Measurements from ENCODE around the gene MICA. TPM values are rescaled to one million over a fixed set of nuclear protein-coding genes. Genes with fewer than 3 reads are reported as not detected.

The MICA gene
- total RNA-seq, 2 donors from 2014 or later: 12.5 to 13.7 TPM

DNA sequence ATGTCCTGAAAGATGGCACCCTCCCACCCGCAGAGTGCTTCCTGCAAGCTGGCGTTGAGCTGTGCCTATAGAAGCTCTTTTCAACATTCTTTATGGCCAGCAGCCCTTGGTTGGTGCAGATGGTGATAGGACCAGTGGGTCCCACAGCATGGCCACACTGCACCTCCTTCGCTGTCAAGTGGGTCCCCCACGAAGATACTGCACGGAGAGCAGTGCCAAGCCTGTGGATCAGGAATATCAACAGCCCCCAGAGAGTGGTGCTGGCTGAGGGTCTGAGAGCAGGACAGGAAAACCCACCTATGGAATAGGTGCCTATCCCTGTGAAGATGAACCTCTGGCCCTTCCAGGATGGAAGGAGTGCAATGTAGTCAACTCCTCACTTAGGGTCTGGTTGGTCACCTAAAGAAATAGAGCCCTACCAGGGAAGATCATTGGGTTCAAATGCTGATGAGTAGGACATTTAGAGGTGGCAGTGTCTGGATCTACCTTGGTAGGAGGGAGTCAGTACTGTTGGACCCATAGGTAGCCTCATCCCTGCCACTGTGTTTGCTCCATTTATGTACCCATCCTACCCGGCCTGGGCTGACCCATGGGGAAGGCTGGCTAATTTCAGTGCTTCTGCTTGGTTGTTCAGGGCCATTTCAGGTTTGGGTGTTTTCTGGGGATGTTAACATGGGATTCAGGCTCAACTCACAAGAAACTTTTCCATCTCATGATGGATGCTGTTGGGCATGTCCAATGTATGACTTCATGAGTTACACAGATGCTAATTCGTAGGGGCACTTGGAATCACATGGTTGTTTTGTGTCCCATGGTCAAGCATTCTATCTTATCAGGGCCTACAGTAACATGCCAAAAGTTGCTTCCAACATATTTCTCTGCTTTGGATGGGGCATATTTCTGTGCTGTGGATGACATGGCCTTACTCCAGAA, 61.1 kb downstream of the MICA start:
- WGBS, 2 experiments (ENCODE audit: insufficient coverage in 1 of 2, insufficient read length in 1 of 2): 90 to 100% methylated on average over 4 to 7 of the region's 7 CpGs

More for the DNA sequence above, 61.1 kb downstream of the MICA start:
- TF ChIP-seq, protein P1, sequence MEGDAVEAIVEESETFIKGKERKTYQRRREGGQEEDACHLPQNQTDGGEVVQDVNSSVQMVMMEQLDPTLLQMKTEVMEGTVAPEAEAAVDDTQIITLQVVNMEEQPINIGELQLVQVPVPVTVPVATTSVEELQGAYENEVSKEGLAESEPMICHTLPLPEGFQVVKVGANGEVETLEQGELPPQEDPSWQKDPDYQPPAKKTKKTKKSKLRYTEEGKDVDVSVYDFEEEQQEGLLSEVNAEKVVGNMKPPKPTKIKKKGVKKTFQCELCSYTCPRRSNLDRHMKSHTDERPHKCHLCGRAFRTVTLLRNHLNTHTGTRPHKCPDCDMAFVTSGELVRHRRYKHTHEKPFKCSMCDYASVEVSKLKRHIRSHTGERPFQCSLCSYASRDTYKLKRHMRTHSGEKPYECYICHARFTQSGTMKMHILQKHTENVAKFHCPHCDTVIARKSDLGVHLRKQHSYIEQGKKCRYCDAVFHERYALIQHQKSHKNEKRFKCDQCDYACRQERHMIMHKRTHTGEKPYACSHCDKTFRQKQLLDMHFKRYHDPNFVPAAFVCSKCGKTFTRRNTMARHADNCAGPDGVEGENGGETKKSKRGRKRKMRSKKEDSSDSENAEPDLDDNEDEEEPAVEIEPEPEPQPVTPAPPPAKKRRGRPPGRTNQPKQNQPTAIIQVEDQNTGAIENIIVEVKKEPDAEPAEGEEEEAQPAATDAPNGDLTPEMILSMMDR (conservative IDR thresholded peaks at IDR 0.05): no peak
- Histone ChIP-seq H3K9ac (ENCODE audit: extremely low read depth, low read length, poor library complexity, severe bottlenecking) (no peak overlapping the region), H3K27ac (ENCODE audit: low read depth, low read length) (no peak overlapping the region), H3K27me3 (ENCODE audit: control insufficient read depth, insufficient read depth, low read length, poor library complexity, severe bottlenecking) (peaks cover 16% of the 10 kb centered on the region), H3K4me1 (ENCODE audit: control insufficient read depth, insufficient read depth, low read length) (no peaks in the 10 kb centered on the region), H3K9me3 (ENCODE audit: control insufficient read depth, low read length) (no peaks in the 10 kb centered on the region), H3K36me3 (ENCODE audit: control insufficient read depth, insufficient read depth, low read length) (no peaks in the 10 kb centered on the region), H3K4me3 (ENCODE audit: low read length) (no peak overlapping the region)
- H3K9me3 Mint-ChIP-seq: no peaks in the 10 kb centered on the region
- no peaks in the 10 kb centered on the region for H3K36me3 Mint-ChIP-seq (ENCODE audit: low read depth)
- no peak overlapping the region for H3K27ac Mint-ChIP-seq
- H3K4me1 Mint-ChIP-seq: peaks cover 3% of the 10 kb centered on the region
- H3K4me3 Mint-ChIP-seq: no peak overlapping the region
- H3K27me3 Mint-ChIP-seq (ENCODE audit: insufficient read depth): peaks cover 34% of the 10 kb centered on the region
- DNase-seq: no peak

Small RNAs within 50 kb of the gene (microRNA-seq; reads per million reads assigned to microRNA genes)
- gene MIR6891 (ENCODE audit: borderline microRNAs expressed): not detected

Other genes with a start within 250 kb of the MICA start
- gene CCHCR1, start 245.8 kb upstream of the MICA start, total RNA-seq: 10 to 100 TPM; 56.5 to 73.6 TPM
- 10 to 100 TPM; 10.8 to 12.5 TPM for gene TCF19, start 245.0 kb upstream of the MICA start, total RNA-seq
- gene POU5F1, start 232.9 kb upstream of the MICA start, total RNA-seq: 100 to 1,000 TPM; 106 to 687 TPM
- gene HLA-C, start 131.5 kb upstream of the MICA start, total RNA-seq: 100 to 1,000 TPM; 248 to 442 TPM
- gene HLA-B, start 46.4 kb upstream of the MICA start, total RNA-seq: 1,000 to 10,000 TPM in 1 of 2 donors, 100 to 1,000 TPM in 1; 194 to 1,067 TPM
- gene MICB, start 94.5 kb downstream of the MICA start, total RNA-seq: 1 to 10 TPM; 8.2 to 8.5 TPM
- gene MCCD1, start 125.4 kb downstream of the MICA start, total RNA-seq: not detected
- gene DDX39B, start 138.4 kb downstream of the MICA start, total RNA-seq: 100 to 1,000 TPM; 572 to 654 TPM
- gene ATP6V1G2, start 143.0 kb downstream of the MICA start, total RNA-seq: 1 to 10 TPM; 1.7 to 2.1 TPM
- 10 to 100 TPM; 17.4 to 26.3 TPM for gene NFKBIL1, start 144.0 kb downstream of the MICA start, total RNA-seq
- not detected for gene LTA, start 168.7 kb downstream of the MICA start, total RNA-seq
- gene TNF, start 172.0 kb downstream of the MICA start, total RNA-seq: not detected
- gene LTB, start 178.8 kb downstream of the MICA start, total RNA-seq: 1 to 10 TPM in 1 of 2 donors, not detected in 1; 1.3 TPM
- gene LST1, start 182.7 kb downstream of the MICA start, total RNA-seq: not detected
- not detected for gene NCR3, start 189.4 kb downstream of the MICA start, total RNA-seq
- gene AIF1, start 211.6 kb downstream of the MICA start, total RNA-seq: 1 to 10 TPM in 1 of 2 donors, under 1 TPM in 1; 0.70 to 1.7 TPM
- 100 to 1,000 TPM; 329 to 330 TPM for gene PRRC2A, start 217.1 kb downstream of the MICA start, total RNA-seq
- 100 to 1,000 TPM; 413 to 428 TPM for gene BAG6, start 249.1 kb downstream of the MICA start, total RNA-seq

All from endodermal cell (in vitro differentiated cells).